ENCODE results near the gene GARIN1A. TPM values are rescaled to one million over a fixed set of nuclear protein-coding genes. Genes with fewer than 3 reads are reported as not detected.

GARIN1A gene
- total RNA-seq, 6 experiments from 2014 or later = 0.06 to 1.3 (median 0.48) TPM

DNA sequence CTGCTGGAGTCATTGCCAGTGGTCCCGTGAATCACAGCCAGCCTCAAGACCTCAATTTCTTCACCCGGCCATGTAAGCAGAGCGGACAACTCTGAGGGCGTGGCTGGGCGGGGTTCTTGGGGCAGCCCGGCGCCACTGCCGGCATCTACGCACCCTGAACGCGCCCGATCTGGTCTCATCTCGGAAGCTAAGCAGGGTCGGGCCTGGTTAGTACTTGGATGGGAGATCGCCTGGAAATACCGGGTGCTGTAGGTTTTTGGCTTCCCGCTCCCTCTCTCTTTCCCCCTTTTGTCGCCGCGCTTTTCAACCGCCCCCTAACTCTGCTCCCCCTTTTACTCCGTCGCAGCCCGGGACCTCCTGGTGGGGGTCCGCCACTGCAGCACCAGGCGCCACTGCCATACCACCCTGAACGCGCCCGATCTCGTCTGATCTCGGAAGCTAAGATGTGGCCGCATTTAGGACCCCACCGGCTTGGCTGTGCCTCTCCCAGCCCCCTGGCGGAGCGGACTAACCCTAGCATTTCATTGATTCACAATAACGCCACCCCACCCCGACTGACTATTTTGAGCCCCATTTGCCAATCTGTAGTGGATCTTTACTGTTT lies 25.3 kb downstream of the GARIN1A start:
- ATAC-seq (peak; percentile 53 to 61 (median 57)), DNase-seq (peak in 1 of 3 donors; percentile 35)
- Histone ChIP-seq H3K4me3 (peak overlapping the region in 2 of 3 donors; percentile 12 to 14), H3K4me1 (no peaks in the 10 kb centered on the region), H3K9me3 (no peaks in the 10 kb centered on the region), H3K27me3 (peaks cover 0 to 4% of the 10 kb centered on the region in 2 donors), H3K36me3 (no peaks in the 10 kb centered on the region), H3K27ac (no peak overlapping the region)
- intact Hi-C loops (cut with DNase I) = no loop called here
- WGBS (ENCODE audit: insufficient coverage, low coverage, low lambda C conversion rate, missing lambda C conversion rate) = 4% methylated on average over 23 of the region's 37 CpGs
- TF ChIP-seq POLR2A (IDR thresholded peaks at IDR 0.05) (no peak), CTCF (IDR thresholded peaks at IDR 0.05) (no peak)

- ATAC-seq (no peak), DNase-seq (no peak)
- Histone ChIP-seq H3K27ac (no peak overlapping the region), H3K27me3 (peaks cover 0 to 4% of the 10 kb centered on the region in 2 donors), H3K4me1 (no peaks in the 10 kb centered on the region), H3K9me3 (no peaks in the 10 kb centered on the region), H3K36me3 (no peaks in the 10 kb centered on the region), H3K4me3 (no peak overlapping the region)
- no peak for TF ChIP-seq CTCF (IDR thresholded peaks at IDR 0.05)
- TF ChIP-seq POLR2A (IDR thresholded peaks at IDR 0.05) = no peak
- intact Hi-C loops (cut with DNase I) = no loop called here
- 56% methylated on average over 3 of the region's 3 CpGs for WGBS (ENCODE audit: insufficient coverage, low coverage, low lambda C conversion rate, missing lambda C conversion rate)
These were observed 27.2 kb downstream of the GARIN1A start for GRCh38 chr7:128699196-128699712.

- WGBS (ENCODE audit: insufficient coverage, low coverage, low lambda C conversion rate, missing lambda C conversion rate) = 32% methylated on average over 1 of the region's 1 CpG
- H3K27ac ChIP-seq = no peak overlapping the region
- H3K4me3 ChIP-seq = no peak overlapping the region
- no peaks in the 10 kb centered on the region for H3K9me3 ChIP-seq
- ATAC-seq = no peak
- no peaks in the 10 kb centered on the region for H3K36me3 ChIP-seq
- intact Hi-C loops (cut with DNase I) = no loop called here
- H3K27me3 ChIP-seq = peaks cover 0 to 4% of the 10 kb centered on the region in 2 donors
- TF ChIP-seq CTCF (IDR thresholded peaks at IDR 0.05) (no peak), POLR2A (IDR thresholded peaks at IDR 0.05) (no peak)
- no peaks in the 10 kb centered on the region for H3K4me1 ChIP-seq
- DNase-seq = no peak
These were observed 27.8 kb downstream of the GARIN1A start for GRCh38 chr7:128699895-128700294.

- WGBS (ENCODE audit: insufficient coverage, low coverage, low lambda C conversion rate, missing lambda C conversion rate) = 55% methylated on average over 6 of the region's 6 CpGs
- Histone ChIP-seq H3K4me3 (no peak overlapping the region), H3K9me3 (no peaks in the 10 kb centered on the region), H3K36me3 (no peaks in the 10 kb centered on the region), H3K27ac (no peak overlapping the region), H3K27me3 (peaks cover 0 to 4% of the 10 kb centered on the region in 2 donors), H3K4me1 (no peaks in the 10 kb centered on the region)
- no peak for ATAC-seq
- DNase-seq = no peak
- intact Hi-C loops (cut with DNase I) = no loop called here
- TF ChIP-seq POLR2A (IDR thresholded peaks at IDR 0.05) = no peak
- no peak for TF ChIP-seq CTCF (IDR thresholded peaks at IDR 0.05)
These were observed 29.1 kb downstream of the GARIN1A start for GRCh38 chr7:128701062-128701785.
